Measurements from ENCODE around the gene CALR3. TPM values are rescaled to one million over a fixed set of nuclear protein-coding genes. Genes with fewer than 3 reads are reported as not detected.

CALR3 gene
- total and polyA plus RNA-seq, 2 of the 8 experiments (the other 6 are each of a cell fraction or from before 2014, with no cell fraction given) = 0.11 to 0.32 TPM

DNA sequence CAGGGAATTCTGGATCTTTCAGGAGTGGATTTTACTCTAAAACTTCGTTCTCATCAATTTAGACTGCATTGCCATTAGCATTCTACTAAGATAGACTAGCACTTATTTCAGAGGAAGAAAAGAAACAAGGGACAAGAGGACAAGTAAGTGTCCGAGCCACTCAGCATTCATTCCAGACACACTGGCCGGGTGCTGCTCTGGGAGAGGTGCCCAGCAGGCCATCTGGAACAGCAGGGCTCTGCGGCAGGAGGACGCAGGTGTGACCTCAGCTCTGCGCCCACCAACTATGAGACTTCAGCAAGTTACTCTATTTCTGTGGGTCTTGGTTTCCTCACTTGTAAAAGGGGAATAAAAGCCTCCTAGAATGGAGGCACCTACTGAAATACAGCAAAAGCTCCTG is 28.4 kb downstream of the CALR3 start:
- Histone ChIP-seq H3K23ac (ENCODE audit: insufficient read length) (no peak overlapping the region), H2BK15ac (ENCODE audit: low read length) (no peak overlapping the region), H4K5ac (ENCODE audit: insufficient read length, low read depth, low read length) (no peak overlapping the region), H2BK20ac (ENCODE audit: low read length) (no peak overlapping the region), H2BK5ac (ENCODE audit: low read depth, low read length) (no peak overlapping the region), H2AK5ac (ENCODE audit: low read depth, low read length) (no peak overlapping the region), H4K91ac (replicated peaks; ENCODE audit: insufficient read length, low read length) (no peak overlapping the region), H3K9me3 (ENCODE audit: insufficient read depth in 2 of 2, low read depth in 1 of 2, low read length in 1 of 2) (no peaks in the 10 kb centered on the region), H3K79me2 (ENCODE audit: control insufficient read depth in 1 of 2, insufficient read depth in 2 of 2, low read length in 2 of 2) (peaks cover 23 to 83% of the 10 kb centered on the region in 2 experiments), H3K4ac (replicated peaks; ENCODE audit: insufficient read length, low read depth, low read length) (no peak overlapping the region), H3K56ac (replicated peaks; ENCODE audit: insufficient read length, low read depth, low read length) (no peak overlapping the region), H3K23me2 (ENCODE audit: low read depth, low read length) (peaks cover 8% of the 10 kb centered on the region; the same call in 1 of the 2 replicates), H3K4me1 (replicated peaks in 1 of 4; ENCODE audit: control insufficient read depth in 3 of 4, insufficient read depth in 4 of 4, low read length in 3 of 4) (peaks cover 0 to 6% (median 0%) of the 10 kb centered on the region in 4 experiments; a peak in 4 of 7 replicates), H3K4me2 (ENCODE audit: insufficient read depth in 1 of 2, low read depth in 2 of 2, low read length in 2 of 2) (no peak overlapping the region), H3K18ac (ENCODE audit: extremely low read depth, low read length) (no peak overlapping the region), H2BK120ac (replicated peaks; ENCODE audit: low read depth, low read length) (no peak overlapping the region), H4K8ac (ENCODE audit: extremely low read depth, insufficient read depth, low read length) (no peak overlapping the region), H2AFZ (ENCODE audit: low read length) (no peak overlapping the region), H3K27me3 (replicated peaks in 1 of 4; ENCODE audit: control insufficient read depth in 3 of 4, extremely low read depth in 1 of 4, insufficient read depth in 3 of 4, low read length in 3 of 4) (no peaks in the 10 kb centered on the region), H3K36me3 (ENCODE audit: control insufficient read depth in 2 of 4, insufficient read depth in 4 of 4, low read length in 3 of 4) (no peaks in the 10 kb centered on the region), H3K14ac (ENCODE audit: insufficient read length) (no peak overlapping the region), H3K4me3 (ENCODE audit: extremely low read depth in 1 of 4, insufficient read depth in 2 of 4, low read depth in 3 of 4, low read length in 4 of 4) (no peak overlapping the region), H3K9ac (replicated peaks in 1 of 4; ENCODE audit: extremely low read depth in 1 of 4, low read depth in 3 of 4, low read length in 3 of 4) (no peak overlapping the region), H3K27ac (ENCODE audit: low read depth, low read length) (no peak overlapping the region), H2BK12ac (ENCODE audit: low read depth, low read length) (no peak overlapping the region), H3K79me1 (ENCODE audit: low read depth, low read length) (peaks cover 32% of the 10 kb centered on the region), H4K20me1 (replicated peaks in 1 of 2; ENCODE audit: control insufficient read depth in 1 of 2, insufficient read depth in 2 of 2, low read length in 2 of 2) (peaks cover 14 to 30% of the 10 kb centered on the region in 2 experiments)
- POLR2A ChIA-PET (ENCODE audit: partially characterized antibody) = interaction anchor here (0.9 kb wide), 1 partner anchor 7 kb away, joined by 3 read pairs; no protein-coding TSS in a partner anchor
- FAIRE-seq (no peak), DNase-seq (ENCODE audit: low read depth in 1 of 2, low spot score in 2 of 2) (no peak)
- CTCF ChIA-PET (ENCODE audit: partially characterized antibody) = interaction anchor here (0.9 to 1.1 kb wide), 2 partner anchors 17 to 25 kb away, joined by 3 to 4 read pairs; no protein-coding TSS in a partner anchor
- WGBS, 2 experiments (ENCODE audit: extremely low coverage in 1 of 2, insufficient coverage in 1 of 2, insufficient read length in 1 of 2, insufficient replicate concordance in 2 of 2, low coverage in 1 of 2, low lambda C conversion rate in 2 of 2, missing lambda C conversion rate in 1 of 2) = 93% methylated on average over 6 of the region's 6 CpGs; no CpG with 5 or more reads in 1 of the 2 experiments
- no peak for TF ChIP-seq CREB1 (IDR thresholded peaks at IDR 0.05)
- TF ChIP-seq HDAC6 (IDR thresholded peaks at IDR 0.05; ENCODE audit: low read depth, low read length) = no peak
- TF ChIP-seq SP4 (IDR thresholded peaks at IDR 0.05; ENCODE audit: low read length) = no peak
- no peak for TF ChIP-seq CBX8 (IDR thresholded peaks at IDR 0.05; ENCODE audit: borderline replicate concordance, low read depth, low read length)
- TF ChIP-seq RNF2 (IDR thresholded peaks at IDR 0.05; ENCODE audit: borderline replicate concordance, low read depth, low read length, missing control alignments, poor library complexity, severe bottlenecking) = no peak
- TF ChIP-seq ASH2L (IDR thresholded peaks at IDR 0.05; ENCODE audit: low read length) = no peak
- TF ChIP-seq GTF2F1 (IDR thresholded peaks at IDR 0.05; ENCODE audit: borderline replicate concordance, low read depth, low read length) = no peak
- no peak for TF ChIP-seq SIRT6 (IDR thresholded peaks at IDR 0.05; ENCODE audit: low read length)
- TF ChIP-seq EGR1 (IDR thresholded peaks at IDR 0.05; ENCODE audit: borderline replicate concordance, low read depth, low read length) = no peak
- no peak for TF ChIP-seq CHD1 (IDR thresholded peaks at IDR 0.05; ENCODE audit: low read depth, low read length)
- TF ChIP-seq NANOG (IDR thresholded peaks at IDR 0.05; ENCODE audit: insufficient read depth, low read depth, low read length, poor library complexity, severe bottlenecking) = no peak
- TF ChIP-seq HDAC2 (IDR thresholded peaks at IDR 0.05; ENCODE audit: borderline replicate concordance in 1 of 2, low read depth in 2 of 2, low read length in 2 of 2) = no peak
- TF ChIP-seq SP2 (IDR thresholded peaks at IDR 0.05; ENCODE audit: low read length) = no peak
- TF ChIP-seq KDM5A (IDR thresholded peaks at IDR 0.05; ENCODE audit: low read length) = no peak

Data from H1 (cell line).